NCI-H1105 (cell line): Measurements from ENCODE around the gene SLC6A16.
"Not testable (repeated sequence)": the region's sequence is repeated elsewhere in the genome, so short reads cannot be mapped to it uniquely, and the experiment has no call there.

Source experiments
- DNase-seq: peaks from one replicate; lab custom pipeline; 2025; lab: John Stamatoyannopoulos, UW

Gene SLC6A16

GRCh38 chr19:49344505-49345423 lies 19.8 kb upstream of the SLC6A16 start:
- no peak for DNase-seq

DNA sequence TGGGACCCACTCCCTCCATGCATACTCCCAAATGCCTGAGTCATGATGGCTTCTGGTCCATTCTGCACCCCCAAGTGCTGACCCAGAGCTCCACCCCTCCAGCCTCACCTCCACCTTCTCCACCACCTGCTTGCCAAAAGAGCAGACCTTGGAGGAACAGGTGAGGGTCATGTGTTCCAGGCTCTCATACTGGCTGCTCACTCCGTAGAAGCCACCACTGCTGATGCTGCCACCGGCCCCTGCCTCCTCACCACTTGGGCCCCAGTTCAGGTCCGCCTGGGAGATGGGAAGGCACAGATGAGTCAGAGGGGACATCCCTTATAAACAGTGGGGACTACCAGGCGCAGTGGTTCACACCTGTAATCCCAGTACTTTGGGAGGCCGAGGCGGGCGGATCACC lies 18.1 kb upstream of the SLC6A16 start:
- DNase-seq, result no peak

GRCh38 chr19:49342291-49342721 lies 17.3 kb upstream of the SLC6A16 start:
- DNase-seq, result no peak

DNA sequence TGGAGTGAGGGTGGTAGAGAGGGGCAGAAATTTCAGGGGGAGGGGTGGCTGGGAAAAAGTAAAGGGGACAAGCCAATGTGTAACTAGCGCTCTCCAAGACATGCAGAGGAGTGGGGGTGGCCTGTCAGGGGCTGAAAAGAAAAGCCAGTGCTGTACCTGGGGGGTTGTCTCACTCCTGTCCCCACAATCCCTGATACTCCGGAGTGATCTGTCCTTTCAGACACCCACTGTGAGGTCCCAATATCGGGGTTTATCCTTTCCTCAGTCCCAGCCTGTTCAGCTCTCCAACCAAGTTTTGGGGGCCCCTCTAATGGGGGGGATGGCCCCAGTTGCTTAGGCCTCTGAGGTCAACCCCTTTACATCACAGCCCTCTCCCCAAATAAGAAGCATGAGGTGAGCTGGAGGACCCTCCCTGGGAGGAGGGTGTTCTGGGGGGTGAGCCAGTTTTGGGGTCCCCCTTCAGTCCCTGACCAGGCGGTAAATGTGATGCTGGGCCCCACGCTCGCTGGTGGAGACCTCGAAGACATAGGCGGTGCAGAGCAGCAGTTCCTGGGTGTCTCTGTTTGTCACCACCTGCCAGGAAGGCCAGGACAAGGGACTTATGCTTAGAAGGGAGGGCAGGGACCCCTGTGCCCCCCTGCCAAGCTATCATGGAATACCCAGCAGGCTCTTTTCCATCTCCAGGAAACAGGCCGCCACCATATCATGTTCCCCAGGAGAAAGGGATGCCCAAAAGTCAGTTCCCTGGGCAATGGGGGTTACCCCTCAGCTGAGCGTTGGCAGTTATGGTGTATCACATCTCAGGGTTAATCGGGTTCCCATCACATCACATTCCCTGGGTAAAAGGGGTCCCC lies 16.1 kb upstream of the SLC6A16 start:
- DNase-seq, result no peak

DNA sequence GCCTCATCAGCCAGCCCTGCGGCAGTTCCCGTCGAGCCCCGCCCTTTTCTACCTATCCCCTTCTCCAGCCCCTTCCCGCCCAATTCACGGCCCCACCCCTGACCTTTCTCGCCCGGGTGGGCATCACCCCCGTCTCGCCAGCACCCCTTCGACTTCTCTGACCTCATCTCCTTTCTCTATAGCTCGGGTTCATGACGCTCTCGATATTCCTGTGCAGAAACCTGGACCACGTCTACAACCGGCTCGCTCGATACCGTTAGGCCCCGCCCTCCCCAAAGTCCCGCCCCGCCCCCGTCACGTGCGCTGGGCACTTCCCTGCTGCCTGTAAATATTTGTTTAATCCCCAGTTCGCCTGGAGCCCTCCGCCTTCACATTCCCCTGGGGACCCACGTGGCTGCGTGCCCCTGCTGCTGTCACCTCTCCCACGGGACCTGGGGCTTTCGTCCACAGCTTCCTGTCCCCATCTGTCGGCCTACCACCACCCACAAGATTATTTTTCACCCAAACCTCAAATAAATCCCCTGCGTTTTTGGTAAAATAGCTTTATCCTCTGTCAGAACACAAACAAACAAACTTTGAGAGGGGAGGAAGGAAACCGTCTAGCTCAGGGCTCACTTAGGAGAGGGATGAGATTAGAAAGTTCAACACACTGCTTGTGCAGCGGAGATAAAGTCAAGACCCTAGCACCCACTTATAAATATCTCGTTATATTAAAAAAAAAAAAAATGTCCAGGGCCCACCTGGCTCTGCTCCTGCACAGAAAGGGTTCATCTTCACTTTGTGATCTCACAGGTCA lies 15.3 kb upstream of the SLC6A16 start:
- DNase-seq, result peak; percentile 72

GRCh38 chr19:49339301-49340068 lies 14.5 kb upstream of the SLC6A16 start:
- no peak for DNase-seq

DNA sequence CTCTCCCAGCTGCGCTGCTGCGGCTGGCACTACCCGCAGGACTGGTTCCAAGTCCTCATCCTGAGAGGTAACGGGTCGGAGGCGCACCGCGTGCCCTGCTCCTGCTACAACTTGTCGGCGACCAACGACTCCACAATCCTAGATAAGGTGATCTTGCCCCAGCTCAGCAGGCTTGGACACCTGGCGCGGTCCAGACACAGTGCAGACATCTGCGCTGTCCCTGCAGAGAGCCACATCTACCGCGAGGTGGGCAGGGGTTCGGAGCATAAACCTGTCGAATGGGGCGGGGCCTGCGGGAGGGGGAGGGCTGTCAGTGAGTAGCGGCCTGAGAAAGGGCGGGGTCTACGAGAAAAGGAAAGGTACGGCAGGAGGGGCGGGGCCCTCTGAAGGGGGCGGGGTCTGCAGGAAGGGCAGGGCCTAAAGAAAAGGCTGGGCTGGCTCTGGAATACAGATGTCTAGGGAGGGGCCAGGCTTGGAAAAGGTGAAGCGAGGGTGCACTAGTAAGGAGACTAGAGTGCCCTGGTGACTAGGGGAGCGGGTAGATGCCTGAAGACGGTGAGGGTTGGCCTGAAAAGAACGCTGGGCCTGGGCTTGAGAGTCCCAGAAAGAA lies 13.8 kb upstream of the SLC6A16 start:
- DNase-seq, result no peak

DNA sequence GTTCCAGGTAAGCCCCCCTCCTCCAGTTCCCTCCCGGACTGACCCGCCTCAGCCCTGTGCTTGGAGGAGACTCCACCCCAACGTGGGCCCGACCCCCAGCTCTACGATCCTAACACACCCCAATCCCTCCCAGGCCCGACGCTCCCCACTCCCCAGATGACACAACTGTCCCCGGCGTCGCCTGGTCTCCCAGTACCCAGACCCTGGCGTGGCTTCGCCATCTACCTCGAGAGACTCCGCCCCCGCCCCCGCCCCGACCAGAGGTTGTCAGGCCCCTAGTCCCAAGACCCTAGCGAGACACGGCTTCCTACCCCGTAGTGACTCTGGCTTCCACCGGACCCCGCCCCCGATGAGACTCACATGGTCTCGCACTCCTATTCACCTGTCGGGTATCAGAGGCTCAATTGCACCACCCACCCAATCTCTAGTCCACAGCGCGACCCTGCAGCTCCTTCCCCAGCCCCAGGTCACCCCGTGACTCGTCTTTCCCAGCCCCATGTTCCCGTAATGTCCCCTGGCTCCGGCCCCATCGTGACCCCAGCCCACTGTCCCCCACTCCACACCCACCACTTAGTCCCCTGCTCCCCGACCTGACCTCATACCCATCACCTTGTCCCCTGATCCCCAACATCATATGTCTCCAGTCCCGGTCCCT lies 13.2 kb upstream of the SLC6A16 start:
- no peak for DNase-seq

- DNase-seq, result no peak
Measured at GRCh38 chr19:49337267-49338022, 12.5 kb upstream of the SLC6A16 start.

DNA sequence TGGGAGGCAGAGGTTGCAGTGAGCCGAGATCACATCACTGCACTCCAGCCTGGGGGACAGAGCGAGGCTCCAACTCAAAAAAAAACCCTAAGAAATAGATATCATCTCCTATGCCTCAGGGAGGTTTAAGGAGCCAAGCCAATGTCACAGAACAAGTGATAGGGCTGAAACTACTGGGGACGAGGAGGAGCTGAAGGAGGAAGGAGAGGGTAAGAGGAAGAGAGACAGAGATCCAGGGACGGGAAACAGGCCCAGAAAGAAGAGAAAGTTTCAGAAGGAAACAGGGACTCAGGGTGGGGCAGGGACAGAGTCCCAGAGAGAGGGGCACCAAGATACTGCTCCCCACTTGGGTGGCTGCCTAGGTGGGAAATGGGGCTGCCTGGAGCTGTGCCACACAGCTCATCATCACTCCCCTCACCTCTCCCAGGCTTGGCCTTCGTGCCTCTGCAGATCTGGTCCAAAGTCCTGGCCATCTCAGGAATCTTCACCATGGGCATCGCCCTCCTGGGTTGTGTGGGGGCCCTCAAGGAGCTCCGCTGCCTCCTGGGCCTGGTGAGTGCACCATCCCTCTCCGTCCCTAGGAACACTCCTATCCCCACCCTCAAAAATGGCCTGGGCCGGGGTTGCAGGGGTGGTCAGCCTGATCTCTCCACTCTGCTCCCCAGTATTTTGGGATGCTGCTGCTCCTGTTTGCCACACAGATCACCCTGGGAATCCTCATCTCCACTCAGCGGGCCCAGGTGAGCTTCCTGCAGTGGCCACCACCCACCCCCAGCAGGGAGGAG lies 11.7 kb upstream of the SLC6A16 start:
- no peak for DNase-seq

- DNase-seq, result no peak
Measured at GRCh38 chr19:49335784-49336481, 10.9 kb upstream of the SLC6A16 start.

GRCh38 chr19:49335071-49335783 lies 10.2 kb upstream of the SLC6A16 start, which contains the start of gene CD37:
Gene CD37, plus strand, starts transcription at chr19:49335406. Its CDS starts 135 bp downstream, at chr19:49335541.
- no peak for DNase-seq

- no peak for DNase-seq
Measured at GRCh38 chr19:49333811-49334288, 8.9 kb upstream of the SLC6A16 start.

GRCh38 chr19:49333418-49333805 lies 8.4 kb upstream of the SLC6A16 start:
- no peak for DNase-seq

- not testable (repeated sequence) for DNase-seq
Measured at GRCh38 chr19:49332691-49333417, 7.9 kb upstream of the SLC6A16 start.

DNA sequence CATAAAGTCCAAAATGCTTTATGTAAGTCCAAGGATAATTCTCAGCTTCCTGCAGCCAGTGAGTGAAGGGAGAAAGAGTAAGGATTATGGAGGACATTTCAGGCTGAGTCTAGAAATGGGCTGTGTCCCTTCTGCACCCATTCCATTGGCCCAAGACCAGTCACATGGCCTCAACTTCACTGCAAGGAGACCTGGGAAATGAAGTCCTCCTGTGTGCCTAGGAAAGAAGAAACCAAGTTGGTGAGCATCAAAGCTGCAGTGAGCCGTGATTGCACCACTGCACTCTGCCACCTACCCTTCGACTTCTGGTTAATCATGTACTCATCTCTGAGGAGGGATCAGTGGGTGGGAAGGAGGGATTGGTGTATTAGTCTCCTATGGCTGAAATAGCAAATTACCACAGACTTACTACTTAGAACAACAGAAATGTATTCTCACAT lies 6.6 kb upstream of the SLC6A16 start:
- no peak for DNase-seq
